ENCODE measurements around the gene DNAJB14.
"Not testable (repeated sequence)": the region's sequence is repeated elsewhere in the genome, so short reads cannot be mapped to it uniquely, and the experiment has no call there.

Gene DNAJB14

DNA sequence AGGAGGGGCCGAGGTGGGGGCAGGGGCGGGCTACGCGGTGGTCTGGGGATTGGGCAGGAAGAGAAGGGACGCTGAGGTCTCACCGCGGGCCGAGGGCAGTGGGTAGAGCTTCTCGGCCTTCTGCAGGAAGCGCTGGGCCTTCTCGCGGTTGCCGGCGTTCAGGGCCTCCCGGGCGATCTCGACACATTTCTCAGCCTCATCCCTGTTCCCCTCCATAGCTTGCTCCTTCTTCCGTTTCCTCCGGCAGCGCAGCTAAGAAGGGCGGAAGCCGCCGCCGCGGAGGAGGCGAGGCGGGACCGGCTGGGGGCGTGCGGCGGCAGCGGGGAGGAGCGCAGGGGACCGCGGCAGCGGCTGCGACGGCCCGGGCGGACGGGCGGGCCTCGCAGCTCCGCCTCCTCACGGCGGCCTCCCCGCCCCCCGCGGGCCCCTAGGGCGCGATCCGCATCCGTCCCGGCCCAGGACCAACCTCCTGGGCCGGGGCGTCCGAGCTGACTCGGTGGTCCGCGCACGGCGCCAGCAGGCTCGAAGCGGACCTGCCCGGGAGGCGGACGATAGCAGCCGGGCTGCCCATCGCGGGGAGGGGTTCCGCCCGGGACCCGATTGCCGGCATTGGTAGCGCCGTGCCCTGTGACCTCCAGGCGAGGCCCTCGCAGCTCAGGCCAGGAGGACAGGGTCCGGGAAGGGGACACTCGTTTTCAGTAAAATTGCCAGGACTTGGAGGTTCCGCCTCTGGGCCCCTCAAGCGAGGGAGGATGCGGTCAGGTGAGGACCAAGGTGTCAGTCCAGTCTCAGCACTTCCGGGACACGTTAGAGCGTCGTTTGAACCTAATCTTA lies at the start of gene DNAJB14:
DNAJB14 (minus strand) TSS at position 263 of the 834 bp plus-strand sequence; CDS start at position 216, 47 bp downstream.
- DNase-seq: peak; percentile 45

DNA sequence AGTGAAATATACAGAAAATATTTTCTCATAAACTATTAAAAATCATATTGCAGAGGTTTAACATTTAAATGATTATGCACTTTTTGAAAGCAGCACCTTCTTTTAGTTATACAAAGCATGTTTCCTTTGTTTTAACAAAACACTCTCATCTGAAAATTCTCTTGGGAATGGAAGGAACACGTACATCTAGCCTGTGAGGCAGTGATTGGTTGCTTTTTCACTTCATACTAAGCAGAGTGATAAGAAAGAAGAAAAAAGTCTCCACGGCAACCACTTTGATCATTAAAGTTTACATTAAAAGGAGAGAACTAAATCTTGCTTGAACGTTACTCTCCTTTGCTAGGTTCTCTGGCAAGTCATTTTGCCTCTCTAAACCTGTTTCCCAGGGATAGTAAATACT lies 45.3 kb upstream of the DNAJB14 start:
- no peak for DNase-seq

DNA sequence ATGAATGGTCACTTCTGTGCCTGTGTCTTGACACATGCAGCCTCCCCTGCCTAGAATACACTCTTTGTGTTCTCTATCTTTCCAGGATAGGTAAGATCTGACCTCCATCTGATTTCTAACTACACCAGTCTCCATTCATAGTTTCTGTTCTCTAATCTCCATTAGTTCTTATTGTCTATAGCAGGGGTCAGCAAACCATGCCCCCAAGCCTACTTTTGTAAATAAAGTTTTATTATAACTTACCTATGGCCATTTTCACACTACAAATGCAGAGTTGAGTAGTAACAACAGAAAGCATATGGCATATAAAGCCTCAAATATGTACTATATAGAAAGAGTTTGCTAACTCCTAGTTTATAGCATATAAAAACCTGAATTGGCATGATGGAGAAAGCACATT lies 41.3 kb upstream of the DNAJB14 start:
- DNase-seq: no peak

DNA sequence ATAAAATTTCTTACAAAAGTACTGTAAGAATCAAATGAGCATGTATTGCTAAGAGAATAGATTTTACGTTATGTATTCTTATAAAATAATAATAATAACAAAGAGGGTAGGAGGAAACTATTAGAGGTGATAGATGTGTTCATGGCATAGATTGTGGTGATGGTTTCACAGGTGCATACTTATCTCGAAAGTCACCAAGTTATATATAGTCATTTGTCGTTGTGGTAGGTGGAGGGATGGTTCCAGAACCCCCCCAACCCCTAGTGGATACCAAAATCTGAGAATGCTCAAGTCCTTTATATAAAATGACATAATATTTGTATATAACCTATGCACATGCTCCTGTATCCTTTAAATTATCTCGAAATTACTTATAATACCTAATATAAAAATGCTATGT lies 40.4 kb upstream of the DNAJB14 start:
- DNase-seq: no peak

DNA sequence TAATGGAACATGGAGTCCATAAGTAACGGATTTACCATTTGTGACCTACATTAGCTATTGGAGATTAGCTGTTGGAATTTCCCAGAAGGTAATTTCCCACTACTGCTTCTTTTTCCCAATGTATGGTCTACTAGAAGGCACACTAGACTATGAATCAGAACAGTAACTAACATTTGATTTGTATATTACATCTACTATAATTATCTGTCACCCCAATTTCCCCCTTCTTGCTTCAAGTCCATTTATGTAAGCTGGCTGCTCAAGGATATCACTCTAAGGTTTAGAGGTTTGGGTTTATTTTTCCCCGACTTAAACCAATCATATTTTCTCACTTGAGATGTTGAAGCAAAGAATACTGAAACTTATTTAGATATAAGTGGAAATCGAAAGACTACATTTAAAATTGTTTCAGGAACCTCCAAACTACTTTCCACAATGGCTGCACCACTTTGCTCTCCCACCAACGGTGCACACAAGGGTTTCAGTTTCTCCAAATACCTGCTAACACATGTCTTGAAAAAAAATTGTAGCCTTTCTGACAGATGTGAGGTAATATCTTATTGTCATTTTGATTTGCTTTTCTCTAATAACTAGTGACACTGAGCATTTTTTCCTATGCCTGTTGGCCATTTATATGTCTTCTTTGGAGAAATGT lies 37.0 kb upstream of the DNAJB14 start:
- DNase-seq: no peak

DNA sequence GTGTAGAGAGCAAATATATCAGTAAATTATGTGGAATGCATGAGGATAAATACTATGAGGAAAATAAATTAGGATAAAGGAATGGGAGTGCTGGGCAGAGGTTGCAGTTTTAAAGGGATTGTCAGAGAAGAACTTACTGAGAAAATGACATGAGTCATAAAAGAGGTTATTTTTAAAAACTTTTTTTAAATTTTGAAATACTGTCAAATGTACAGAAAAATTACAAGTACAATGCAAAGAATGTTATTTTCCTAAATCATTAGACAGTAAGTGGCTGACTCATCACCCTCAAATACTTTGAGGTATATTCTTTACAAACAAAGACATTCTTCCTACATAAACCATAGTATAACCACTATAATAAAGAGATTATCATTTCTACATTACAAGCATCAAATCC lies 33.5 kb upstream of the DNAJB14 start:
- DNase-seq: no peak

DNA sequence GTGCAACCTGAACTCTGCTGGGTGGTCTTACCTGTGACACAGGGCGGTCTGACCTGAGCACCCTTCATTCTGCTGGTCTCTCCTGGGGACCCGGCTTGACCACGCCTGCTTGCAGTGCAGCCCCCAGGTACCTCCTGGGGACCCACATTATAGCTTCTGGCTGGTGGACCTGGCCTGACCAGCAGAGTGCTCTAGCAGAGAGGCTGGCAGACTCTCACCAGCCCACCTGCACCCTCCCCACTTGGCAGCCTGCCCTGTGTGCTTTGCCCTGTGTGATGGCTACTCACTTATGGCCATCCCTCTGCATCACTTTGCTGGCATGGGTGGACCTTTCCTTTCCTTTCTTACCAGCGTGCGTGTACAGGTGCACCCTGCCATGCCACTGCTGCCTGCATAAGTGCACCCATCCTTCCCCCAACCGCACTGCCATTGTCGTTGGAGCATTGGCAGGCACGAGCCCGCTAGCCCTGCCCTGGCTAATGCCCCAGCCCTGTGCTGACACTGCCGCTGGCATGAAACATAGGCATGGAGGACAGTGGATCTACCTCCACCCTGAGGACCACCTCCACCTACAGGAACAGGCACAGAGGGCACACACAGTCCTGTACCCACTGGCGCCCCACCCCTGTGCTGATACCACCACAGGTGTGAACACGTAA lies 25.2 kb upstream of the DNAJB14 start:
- DNase-seq: no peak

DNA sequence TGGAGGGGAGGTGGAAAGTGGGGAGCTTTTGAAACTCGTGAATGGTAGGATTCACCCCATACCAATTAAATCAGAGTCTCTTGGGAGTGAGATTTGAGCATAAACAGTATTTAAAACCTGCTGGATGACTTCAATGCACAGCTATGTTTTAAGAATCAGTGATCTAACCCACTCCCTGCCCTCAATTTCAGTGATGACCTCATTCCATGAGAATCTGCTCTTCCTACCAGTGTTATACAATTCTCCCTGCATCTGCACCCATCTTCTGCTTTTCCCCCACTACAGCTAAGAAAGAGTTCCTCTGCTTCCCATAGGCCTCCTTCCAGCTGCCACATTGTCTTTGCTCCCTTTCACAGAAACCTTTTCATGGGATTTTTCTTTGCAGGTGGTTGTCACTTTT lies 21.9 kb upstream of the DNAJB14 start:
- DNase-seq: no peak

DNA sequence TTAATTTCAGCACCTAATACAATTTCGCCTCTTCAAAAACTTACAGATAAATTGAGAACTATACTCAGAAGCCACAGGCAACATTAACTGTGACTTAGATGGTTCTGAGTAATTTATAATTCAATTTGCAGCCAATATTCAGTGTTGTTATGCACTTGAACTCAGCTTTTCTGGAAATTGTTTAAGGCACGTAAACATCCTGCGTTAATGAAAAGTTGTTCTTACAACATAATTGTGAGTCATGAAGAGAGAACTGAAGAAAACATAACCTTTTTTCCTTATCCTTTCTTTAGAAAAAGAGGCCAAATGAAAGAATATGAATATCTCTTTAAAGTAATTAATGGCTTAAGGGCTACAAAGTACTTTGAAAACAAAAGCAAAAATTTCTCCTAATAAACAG lies 20.3 kb upstream of the DNAJB14 start:
- DNase-seq: no peak

DNA sequence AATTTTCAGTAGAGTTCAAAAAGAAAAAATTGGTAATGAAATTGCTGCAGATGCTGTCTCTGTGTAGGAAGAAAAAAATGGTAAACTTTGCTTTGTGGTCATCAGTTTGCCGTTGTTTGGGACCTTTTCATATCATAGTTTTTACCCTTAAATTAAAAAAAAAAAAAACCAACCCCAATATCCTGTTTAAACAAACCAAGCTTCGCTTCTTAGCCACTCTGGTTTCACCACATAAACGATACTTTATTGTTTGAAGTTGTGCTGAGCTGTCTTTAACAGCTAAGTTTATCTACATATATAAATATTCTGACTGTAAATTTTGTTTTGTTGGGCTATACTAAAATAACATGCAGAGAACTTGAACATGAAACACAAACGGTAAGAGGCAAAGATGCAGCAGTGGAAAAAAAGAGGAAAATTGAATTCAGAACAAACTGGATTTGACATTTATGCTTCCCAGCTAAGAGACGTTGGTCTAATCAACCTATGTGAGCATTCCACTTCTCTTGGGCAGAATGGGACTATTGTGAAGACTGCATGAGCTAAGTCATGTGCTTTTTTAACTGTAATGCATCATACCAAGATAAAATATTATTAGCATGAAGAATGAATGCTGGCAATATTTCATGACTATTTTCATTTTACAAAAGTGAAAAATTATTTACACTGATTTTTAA lies 19.4 kb upstream of the DNAJB14 start:
- DNase-seq: no peak

DNA sequence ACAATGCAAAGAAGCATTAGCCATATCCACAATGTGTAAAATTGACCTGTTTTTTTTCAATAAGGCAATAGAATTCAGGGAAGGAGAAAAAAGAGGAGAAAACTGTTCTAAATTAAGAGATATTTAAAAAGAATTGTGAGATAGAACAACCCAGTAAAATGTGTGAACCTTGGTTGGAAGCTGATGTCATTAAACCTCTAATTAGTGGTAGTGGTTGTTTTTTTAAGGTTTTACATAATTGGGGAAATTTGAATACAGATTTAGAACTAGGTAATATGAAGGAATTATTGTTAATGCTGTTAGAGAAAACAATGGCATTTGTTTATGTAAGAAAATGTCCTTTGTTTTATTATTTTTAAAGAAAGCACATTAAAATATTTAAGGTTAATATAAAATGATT lies 18.8 kb upstream of the DNAJB14 start:
- no peak for DNase-seq

DNA sequence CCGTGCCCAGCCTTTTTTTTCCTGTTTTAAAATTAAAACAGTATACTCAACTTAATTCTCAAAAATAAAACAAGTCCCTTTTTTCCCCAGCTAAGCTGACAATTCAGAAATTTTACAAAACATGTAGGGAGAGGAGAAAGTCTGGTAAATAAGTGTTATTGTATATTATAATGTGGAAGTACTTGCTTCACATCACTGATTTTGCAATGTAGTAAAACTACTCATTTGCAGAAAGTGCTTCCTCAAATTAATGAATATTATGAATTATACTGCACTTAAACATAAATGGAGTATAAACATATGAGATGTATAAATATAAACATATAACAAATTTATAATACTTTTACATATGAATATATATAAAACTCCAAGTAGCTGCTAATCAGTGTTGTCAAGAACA lies 15.3 kb upstream of the DNAJB14 start:
- DNase-seq: no peak

DNA sequence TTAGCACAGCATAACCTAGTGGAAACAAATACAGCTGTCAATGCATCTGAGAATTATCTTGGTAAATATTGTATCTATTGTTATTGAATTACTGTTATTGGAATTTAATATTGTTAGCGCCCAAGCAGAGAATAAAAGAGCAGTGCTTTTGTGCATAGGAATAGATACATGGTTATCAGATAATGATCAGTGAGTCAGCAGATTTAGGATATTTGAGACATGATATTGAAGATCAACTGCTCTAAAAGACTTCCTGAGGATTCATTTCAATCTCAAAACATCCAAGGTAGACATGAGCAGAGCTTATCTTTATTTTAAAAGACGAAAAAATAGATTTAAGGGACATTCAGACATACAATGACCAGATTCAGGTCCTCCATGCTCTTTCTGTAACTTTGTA lies 14.2 kb upstream of the DNAJB14 start:
- DNase-seq: no peak

DNA sequence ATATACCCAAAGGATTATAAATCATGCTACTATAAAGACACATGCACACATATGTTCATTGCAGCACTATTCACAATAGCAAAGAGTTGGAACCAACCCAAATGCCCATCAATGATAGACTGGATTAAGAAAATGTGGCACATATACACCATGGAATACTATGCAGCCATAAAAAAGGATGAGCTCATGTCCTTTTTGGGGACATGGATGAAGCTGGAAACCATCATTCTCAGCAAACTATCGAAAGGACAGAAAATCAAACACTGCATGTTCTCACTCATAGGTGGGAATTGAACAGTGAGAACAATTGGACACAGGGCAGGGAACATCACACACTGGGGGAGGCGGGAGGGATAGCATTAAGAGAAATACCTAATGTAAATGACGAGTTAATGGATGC lies 11.8 kb upstream of the DNAJB14 start:
- not testable (repeated sequence) for DNase-seq

DNA sequence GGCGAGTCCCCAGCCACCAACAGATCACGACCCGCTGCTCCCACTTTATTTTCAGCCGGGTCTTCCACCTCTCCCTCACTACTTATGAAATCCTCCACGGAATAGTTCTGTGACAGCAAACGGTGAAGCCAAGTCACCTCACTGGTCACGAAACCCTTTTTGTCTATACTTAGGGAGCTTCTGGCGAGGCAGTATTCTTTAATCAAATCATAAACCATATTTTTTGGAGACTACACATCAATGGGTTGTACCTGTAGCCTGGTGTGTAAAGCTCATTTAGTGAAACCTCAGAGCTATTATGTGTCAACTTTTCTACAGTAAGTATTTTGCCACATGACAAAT lies 4.5 kb upstream of the DNAJB14 start:
- DNase-seq: no peak

DNA sequence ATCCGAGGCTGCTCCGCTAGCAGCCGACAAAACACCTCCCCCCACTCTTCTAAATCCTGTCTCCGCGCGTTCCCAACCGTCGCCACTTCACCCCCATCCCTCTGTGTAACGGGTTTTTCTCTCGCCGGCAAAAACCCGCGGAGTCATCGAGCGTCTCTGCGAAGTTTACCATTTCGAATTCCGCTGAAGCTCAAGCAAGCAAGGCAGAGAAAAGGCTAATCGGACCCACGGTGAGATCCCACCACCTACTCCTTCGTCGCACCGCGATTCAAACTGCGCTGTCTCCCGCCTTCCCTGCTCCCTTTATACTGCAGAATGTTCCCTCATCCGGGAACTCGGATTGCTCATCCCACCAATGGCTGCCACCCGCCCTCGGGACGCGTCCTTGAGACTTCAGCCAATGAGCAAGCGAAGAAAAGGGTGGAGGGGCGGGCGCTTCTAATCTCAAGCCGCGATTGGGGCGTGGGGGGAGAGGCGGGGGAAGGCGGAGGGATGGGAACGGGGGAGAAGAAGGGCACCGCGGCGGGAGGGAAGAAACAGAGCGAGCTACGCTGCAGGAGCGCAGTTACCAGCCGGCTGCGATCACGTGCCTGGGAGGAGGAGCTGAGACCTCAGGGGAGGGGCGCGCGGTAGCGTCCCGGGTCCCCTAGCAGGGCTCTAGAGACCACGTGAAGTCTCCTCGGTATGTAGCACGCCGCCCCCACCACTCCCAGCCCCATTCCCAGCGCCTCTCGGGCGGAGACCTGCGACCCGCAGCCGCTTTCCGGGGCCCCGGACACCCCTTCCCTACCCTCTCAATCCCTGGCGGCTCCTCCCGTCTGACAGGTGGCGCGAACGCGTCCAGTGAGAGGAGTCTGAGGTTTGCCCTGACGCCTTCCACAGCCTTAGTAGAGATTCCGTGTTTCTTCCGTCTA lies 3.8 kb upstream of the DNAJB14 start, which contains the start of gene H2AZ1:
H2AZ1 (minus strand) TSS at position 277 of the 914 bp plus-strand sequence; CDS start at position 172, 105 bp downstream.
- peak; percentile 99 for DNase-seq

DNA sequence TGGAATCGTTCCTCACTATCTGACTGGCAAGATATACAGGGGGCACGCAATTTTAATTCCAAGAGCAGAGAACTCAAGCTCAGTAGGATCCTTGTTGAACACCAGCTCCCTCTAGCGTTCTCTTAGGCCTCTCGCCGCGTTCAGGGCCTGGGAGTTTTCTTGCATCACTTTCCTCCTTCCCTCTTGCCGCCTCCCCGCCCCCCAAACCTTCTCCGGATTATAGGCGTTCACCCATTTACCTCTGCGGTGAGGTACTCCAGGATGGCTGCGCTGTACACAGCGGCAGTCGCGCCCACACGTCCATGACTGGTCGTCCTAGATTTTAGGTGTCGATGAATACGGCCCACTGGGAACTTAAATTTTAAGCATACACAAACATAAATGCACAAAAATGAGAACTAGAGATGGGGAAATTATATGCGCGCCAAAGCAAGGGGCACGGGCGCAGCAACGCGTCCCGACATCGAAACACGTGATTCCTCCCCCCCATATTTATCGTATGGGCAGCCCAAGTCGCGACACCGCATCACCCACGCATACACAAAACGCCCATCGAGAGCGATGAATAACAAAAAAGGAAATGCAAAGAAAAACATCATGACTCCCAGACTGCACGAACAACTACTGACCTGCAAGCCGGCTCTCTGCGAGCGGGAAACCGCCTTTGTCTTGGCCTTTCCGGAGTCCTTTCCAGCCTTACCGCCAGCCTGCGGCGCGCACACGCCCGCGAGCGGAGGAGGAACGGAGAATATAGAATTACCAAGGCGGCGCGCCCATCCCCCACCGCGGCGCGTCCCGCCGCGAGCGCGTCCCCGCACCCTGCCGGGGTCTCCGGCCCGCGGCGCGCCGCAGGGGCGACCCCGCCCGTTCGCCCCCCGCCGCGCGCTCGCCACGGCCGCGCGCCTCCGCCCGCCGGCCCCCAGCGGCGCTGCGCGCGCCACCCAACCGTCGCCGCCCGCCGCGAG lies 2.9 kb upstream of the DNAJB14 start:
- peak; percentile 91 for DNase-seq

DNA sequence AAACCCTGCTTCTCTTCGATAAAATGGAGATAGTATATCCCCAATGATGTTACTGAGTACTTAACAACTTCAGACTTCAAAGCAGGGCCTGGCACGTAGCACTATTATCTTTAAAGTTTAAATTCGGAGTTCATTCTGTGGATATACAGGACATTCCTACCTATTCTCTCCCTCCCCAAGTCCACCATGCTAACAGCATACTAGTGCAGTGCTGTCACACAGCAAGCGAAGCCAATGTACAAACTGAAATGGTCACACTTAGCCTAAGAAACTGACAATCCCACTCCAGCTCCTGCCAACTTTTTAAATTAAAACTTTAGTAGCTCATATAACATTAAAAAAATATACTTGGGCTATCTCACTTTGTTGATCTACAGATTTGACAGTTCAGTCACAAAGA lies 1.2 kb upstream of the DNAJB14 start:
- DNase-seq: no peak

DNA sequence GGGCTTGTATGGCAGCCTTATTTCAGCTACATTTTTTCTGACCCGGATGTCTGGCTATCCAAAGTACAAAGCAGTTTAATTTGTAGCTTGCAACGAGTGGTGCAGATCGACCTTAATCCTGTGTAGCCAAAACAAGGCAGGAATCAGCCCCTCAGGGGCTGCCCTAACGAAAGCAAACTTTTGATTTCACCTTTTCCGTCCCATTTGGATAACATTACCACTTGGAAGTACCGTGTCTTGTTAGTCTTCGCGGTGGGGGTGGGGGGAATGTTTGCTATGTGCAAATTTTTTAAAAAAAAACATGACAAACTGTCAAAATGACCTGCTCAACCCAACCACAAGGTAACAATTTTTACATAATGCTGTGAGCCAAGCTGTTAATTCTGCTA lies 766 bp upstream of the DNAJB14 start:
- peak; percentile 2 for DNase-seq

DNA sequence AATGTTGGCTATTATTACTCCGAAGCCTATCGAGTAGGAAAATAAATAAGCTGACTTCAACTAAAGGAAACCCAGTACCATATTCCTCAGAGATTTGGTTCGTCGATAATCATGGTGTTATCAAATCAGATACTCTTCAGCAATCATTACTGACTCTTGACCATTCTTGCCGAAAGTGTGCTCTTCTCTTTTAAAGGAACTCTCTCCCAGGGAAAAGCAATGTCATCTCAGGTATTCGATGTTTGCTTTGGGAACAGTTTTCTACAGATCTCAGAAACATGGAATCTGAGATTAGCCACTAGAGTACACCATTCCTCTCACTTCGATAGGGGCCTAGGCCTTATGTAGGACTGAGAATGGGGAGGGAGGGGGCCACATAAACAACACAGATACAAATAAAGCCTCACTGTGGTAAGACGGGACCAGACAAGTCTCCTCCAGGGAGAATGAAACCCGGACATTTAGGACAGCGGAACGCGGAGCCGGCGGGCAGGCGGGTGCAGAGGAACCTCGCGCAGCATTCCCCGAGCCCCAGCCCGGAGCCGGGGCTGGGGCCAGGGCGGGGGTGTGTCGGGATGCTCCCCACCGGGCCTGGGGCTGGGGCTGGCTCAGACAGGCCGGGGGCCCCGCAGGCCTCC lies 581 bp downstream of the DNAJB14 start:
- peak; percentile 22 for DNase-seq
